Measurements from ENCODE around the gene RBM23. TPM values are rescaled to one million over a fixed set of nuclear protein-coding genes. Genes with fewer than 3 reads are reported as not detected.
"Not testable (repeated sequence)": the region's sequence is repeated elsewhere in the genome, so short reads cannot be mapped to it uniquely, and the experiment has no call there.

The RBM23 gene
- total and polyA plus RNA-seq, 2 of the 8 experiments (the other 6 are each of a cell fraction or from before 2014, with no cell fraction given), result 41.2 to 43.3 TPM

GRCh38 chr14:22952418-22952817 lies 33.5 kb upstream of the RBM23 start (continued):
- TF ChIP-seq GTF2F1 (IDR thresholded peaks at IDR 0.05; ENCODE audit: borderline replicate concordance, low read depth, low read length), result no peak
- TF ChIP-seq SP2 (IDR thresholded peaks at IDR 0.05; ENCODE audit: low read length), result no peak
- no peak for TF ChIP-seq CTBP2 (IDR thresholded peaks at IDR 0.05; ENCODE audit: borderline replicate concordance, insufficient read depth, insufficient read length, low read length)
- no peak for TF ChIP-seq MAX (IDR thresholded peaks at IDR 0.05)
- no peak for TF ChIP-seq NRF1 (IDR thresholded peaks at IDR 0.05; ENCODE audit: low read depth, low read length)

DNA sequence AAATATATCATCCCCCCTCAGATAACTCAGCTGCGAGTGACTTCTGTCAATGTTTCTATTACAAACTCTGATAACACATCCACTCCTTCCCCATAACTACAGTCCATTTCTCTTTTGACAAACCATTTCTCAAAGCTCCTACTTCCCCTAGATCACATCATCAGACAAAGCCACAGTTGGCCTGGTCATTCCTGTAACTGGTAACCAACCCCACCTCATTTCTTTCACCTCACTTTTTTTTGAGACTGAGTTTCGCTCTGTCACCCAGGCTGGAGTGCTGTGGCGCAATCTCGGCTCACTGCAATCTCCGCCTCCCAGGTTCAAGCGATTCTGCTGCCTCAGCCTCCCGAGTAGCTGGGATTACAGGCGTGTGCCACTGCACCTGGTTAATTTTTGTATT lies 32.8 kb upstream of the RBM23 start:
- not testable (repeated sequence) for H4K20me1 ChIP-seq (replicated peaks in 1 of 2; ENCODE audit: control insufficient read depth in 1 of 2, insufficient read depth in 2 of 2, low read length in 2 of 2); H2BK5ac ChIP-seq (ENCODE audit: low read depth, low read length); H4K8ac ChIP-seq (ENCODE audit: extremely low read depth, insufficient read depth, low read length); H3K4me1 ChIP-seq (replicated peaks in 1 of 4; ENCODE audit: control insufficient read depth in 3 of 4, insufficient read depth in 4 of 4, low read length in 3 of 4); H2AFZ ChIP-seq (ENCODE audit: low read length); H3K27ac ChIP-seq (ENCODE audit: low read depth, low read length); H3K23ac ChIP-seq (ENCODE audit: insufficient read length); H3K56ac ChIP-seq (replicated peaks; ENCODE audit: insufficient read length, low read depth, low read length); H3K4me2 ChIP-seq (ENCODE audit: insufficient read depth in 1 of 2, low read depth in 2 of 2, low read length in 2 of 2); H3K9me3 ChIP-seq (ENCODE audit: insufficient read depth in 2 of 2, low read depth in 1 of 2, low read length in 1 of 2); FAIRE-seq; H3K79me2 ChIP-seq (ENCODE audit: control insufficient read depth in 1 of 2, insufficient read depth in 2 of 2, low read length in 2 of 2); H2AK5ac ChIP-seq (ENCODE audit: low read depth, low read length); H2BK20ac ChIP-seq (ENCODE audit: low read length); H4K5ac ChIP-seq (ENCODE audit: insufficient read length, low read depth, low read length); H3K23me2 ChIP-seq (ENCODE audit: low read depth, low read length); H2BK15ac ChIP-seq (ENCODE audit: low read length); H3K4me3 ChIP-seq (ENCODE audit: extremely low read depth in 1 of 4, insufficient read depth in 2 of 4, low read depth in 3 of 4, low read length in 4 of 4); H3K9ac ChIP-seq (replicated peaks in 1 of 4; ENCODE audit: extremely low read depth in 1 of 4, low read depth in 3 of 4, low read length in 3 of 4); H3K27me3 ChIP-seq (replicated peaks in 1 of 4; ENCODE audit: control insufficient read depth in 3 of 4, extremely low read depth in 1 of 4, insufficient read depth in 3 of 4, low read length in 3 of 4); H3K4ac ChIP-seq (replicated peaks; ENCODE audit: insufficient read length, low read depth, low read length); H4K91ac ChIP-seq (replicated peaks; ENCODE audit: insufficient read length, low read length); H2BK12ac ChIP-seq (ENCODE audit: low read depth, low read length); H3K14ac ChIP-seq (ENCODE audit: insufficient read length); H2BK120ac ChIP-seq (replicated peaks; ENCODE audit: low read depth, low read length); H3K79me1 ChIP-seq (ENCODE audit: low read depth, low read length); H3K18ac ChIP-seq (ENCODE audit: extremely low read depth, low read length); DNase-seq (ENCODE audit: low read depth in 1 of 2, low spot score in 2 of 2)
- peaks cover 5 to 41% (median 14%) of the 10 kb centered on the region in 4 experiments; a peak in 6 of 8 replicates for H3K36me3 ChIP-seq (ENCODE audit: control insufficient read depth in 2 of 4, insufficient read depth in 4 of 4, low read length in 3 of 4)
- POLR2A ChIA-PET (ENCODE audit: partially characterized antibody), result interaction anchor here (1.1 to 1.9 kb wide), 3 partner anchors 20 to 153 kb away, joined by 3 to 5 read pairs (median 3); no protein-coding TSS in a partner anchor
- CTCF ChIA-PET (ENCODE audit: partially characterized antibody), result interaction anchor here (0.8 to 3.1 kb wide), 5 partner anchors 10 to 44 kb away, joined by 3 to 17 read pairs (median 6); no protein-coding TSS in a partner anchor
- 93% methylated on average over 8 of the region's 8 CpGs; no CpG with 5 or more reads in 1 of the 2 experiments for WGBS, 2 experiments (ENCODE audit: extremely low coverage in 1 of 2, insufficient coverage in 1 of 2, insufficient read length in 1 of 2, insufficient replicate concordance in 2 of 2, low coverage in 1 of 2, low lambda C conversion rate in 2 of 2, missing lambda C conversion rate in 1 of 2)
